HG02938 (cell line): ENCODE measurements around the gene CYP4B1.
"Not testable (repeated sequence)": the region's sequence is repeated elsewhere in the genome, so short reads cannot be mapped to it uniquely, and the experiment has no call there.

Experiments used
- ATAC-seq: cut with Tn5 transposase; IDR thresholded peaks from one replicate; pipeline ENCODE4 v1.9.1; 2021; ENCODE audit warnings: mild to moderate bottlenecking, moderate library complexity; ENCODE audit not compliant: unreplicated experiment

CYP4B1 gene

GRCh38 chr1:46813858-46814396, 15.1 kb downstream of the CYP4B1 start:
- ATAC-seq = no peak

GRCh38 chr1:46815133-46815532, 16.3 kb downstream of the CYP4B1 start:
- no peak for ATAC-seq

GRCh38 chr1:46816930-46817329, 18.1 kb downstream of the CYP4B1 start:
- ATAC-seq = no peak

DNA sequence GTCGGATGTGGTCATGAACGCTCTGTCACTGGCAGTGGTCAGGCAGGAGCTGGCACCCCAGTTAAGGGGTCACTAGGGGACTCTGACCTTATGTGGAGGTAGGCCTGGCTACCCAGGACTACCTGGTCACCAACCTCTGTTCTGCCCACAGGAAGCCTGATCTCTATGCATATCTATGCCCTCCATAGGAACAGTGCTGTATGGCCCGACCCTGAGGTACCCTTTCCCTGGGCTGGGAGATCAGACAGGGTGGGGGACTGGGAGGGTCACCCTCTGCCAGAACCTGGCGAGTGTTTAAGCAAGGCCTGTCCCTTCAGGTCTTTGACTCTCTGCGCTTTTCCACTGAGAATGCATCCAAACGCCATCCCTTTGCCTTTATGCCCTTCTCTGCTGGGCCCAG, 19.0 kb downstream of the CYP4B1 start:
- ATAC-seq = no peak

DNA sequence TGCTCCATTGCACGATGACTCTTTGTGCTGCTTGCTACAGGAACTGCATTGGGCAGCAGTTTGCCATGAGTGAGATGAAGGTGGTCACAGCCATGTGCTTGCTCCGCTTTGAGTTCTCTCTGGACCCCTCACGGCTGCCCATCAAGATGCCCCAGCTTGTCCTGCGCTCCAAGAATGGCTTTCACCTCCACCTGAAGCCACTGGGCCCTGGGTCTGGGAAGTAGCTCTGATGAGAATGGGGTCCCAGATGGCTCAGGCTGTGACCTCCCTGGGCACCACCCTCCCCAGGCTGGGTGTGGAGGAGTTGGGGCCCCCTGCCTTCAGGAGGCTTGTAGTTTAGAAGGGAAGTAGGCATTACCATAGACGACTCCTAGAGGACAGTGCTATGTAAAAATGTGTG, 19.7 kb downstream of the CYP4B1 start:
- no peak for ATAC-seq

- no peak for ATAC-seq
These were observed 20.5 kb downstream of the CYP4B1 start for GRCh38 chr1:46819335-46819734.

DNA sequence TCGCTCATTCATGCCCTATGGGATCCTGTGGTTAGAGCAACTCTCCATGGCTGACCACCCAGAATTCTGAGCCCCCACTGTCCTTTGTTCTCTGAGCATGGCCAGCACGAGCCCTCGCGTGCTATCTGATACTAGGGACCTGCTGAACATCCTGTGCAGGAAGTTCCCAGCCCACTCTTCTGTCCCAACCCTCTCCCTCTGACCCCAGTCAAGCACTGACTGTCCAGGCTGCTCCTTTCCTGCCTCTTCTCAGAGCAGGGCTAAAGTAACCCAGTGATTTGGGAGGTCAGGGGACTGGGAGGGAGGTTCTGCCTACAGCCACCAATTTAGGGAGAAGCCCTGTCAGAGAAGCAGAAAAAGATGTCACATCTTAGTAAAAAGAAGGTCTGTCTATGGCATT, 21.2 kb downstream of the CYP4B1 start:
- ATAC-seq = no peak

DNA sequence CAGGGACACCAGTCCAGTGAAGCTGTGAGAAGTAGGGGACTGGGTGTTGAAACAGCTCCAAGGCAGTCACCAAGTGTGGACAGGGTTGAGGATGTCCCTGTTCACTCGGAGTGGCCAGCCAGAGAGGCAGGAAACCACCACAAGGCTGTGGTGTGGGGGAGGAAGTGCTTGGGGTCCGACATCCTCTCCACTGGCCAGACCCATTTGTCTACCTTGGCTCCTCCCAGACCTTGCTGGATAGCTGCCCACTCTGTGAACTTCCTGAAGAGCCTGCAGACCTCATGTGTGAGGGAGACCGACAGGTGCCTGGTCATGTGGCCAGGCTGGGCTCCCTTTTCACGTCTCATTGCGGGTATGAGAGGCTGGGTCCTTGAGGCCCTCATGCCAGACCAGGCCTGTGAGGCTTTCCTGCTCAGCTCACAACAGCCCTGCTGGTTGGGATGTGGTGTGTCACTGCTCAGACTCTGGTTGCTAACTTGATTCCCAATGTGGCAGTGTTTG, 21.8 kb downstream of the CYP4B1 start:
- no peak for ATAC-seq

DNA sequence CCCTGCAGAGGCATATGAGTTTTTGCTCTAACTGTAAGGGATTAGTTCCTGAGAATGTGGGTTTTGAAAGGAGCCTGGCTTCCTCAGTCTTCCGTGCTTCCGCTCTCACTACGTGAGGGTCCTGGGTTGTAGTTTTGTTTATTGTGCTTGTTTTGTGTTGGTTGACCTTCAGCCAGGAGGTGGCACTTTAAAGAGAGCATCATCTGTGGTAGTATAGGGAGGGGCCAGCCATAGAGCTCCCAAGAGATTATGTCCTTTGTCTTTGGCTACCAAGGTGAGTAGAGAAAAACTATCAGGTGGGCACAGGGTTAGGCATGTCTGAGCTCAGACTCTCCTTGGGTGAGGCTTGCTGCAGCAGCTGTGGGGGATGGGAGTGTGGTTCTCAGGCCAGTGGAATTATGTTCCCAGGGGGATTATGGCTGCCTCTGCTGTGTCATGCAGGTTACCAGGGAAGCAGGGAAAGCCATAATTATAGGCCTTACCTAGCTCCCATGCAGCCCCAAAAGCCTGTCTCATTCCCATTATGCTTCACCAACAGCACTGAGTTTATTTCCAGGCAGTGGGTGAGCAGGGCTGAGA, 23.5 kb downstream of the CYP4B1 start:
- ATAC-seq = no peak

GRCh38 chr1:46823151-46823550, 24.3 kb downstream of the CYP4B1 start:
- ATAC-seq = no peak

DNA sequence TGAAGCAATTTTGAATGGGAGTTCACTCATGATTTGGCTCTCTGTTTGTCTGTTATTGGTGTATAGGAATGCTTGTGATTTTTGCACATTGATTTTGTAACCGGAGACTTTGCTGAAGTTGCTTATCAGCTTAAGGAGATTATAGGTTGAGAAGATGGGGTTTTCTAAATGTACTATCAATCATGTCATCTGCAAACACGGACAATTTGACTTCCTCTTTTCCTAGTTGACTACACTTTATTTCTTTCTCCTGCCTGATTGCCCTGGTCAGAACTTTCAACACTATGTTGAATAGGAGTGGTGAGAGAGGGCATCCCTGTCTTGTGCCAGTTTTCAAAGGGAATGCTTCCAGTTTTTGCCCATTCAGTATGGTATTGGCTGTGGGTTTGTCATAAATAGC, 28.0 kb downstream of the CYP4B1 start:
- not testable (repeated sequence) for ATAC-seq

- ATAC-seq = no peak
These were observed 31.9 kb downstream of the CYP4B1 start for GRCh38 chr1:46830665-46831322.

DNA sequence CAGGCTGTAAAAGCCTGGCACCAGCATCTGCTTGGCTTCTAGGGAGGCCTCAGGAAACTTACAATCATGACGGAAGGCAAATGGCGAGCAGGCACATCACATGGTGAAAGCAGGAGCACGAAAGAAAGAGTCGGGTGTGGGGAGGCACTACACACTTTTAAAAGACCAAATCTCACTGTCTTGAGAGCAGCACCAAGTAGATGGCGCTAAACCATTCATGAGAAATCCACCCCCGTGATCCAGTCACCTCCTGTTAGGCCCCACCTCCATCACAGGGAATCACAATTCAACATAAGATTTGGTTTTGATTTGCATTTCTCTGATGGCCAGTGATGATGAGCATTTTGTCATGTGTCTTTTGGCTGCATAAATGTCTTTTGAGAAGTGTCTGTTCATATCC, 36.6 kb downstream of the CYP4B1 start:
- ATAC-seq = not testable (repeated sequence)

- ATAC-seq = not testable (repeated sequence)
These were observed 47.5 kb downstream of the CYP4B1 start for GRCh38 chr1:46846386-46846785.

DNA sequence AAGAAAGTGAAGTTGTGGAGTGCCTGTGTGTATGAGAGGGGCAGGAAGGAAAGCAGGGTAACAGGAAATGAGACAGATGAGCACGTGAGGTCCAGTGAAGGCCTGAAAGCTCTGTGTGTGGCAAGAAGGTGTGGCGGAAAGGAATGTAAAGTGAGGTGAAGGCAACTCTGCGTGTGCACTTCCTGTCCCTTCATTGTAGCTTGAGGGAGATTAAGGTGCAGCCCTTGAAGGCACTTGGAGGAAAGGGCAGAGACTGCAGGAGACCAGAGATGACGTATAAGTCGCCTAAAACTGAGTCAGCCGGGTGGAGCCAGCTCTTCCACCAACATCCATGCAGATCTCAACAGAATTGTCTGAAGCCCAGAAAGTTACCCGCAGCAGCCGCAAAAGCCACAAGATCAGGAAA, 58.8 kb downstream of the CYP4B1 start:
- not testable (repeated sequence) for ATAC-seq

GRCh38 chr1:46862348-46862747, 63.5 kb downstream of the CYP4B1 start:
- ATAC-seq = no peak
